HG03354 (cell line): ENCODE measurements around the gene SRPX.

Experiments
- ATAC-seq: cut with Tn5 transposase; IDR thresholded peaks from one replicate; pipeline ENCODE4 v1.9.1; 2021; ENCODE audit warnings: mild to moderate bottlenecking; ENCODE audit not compliant: unreplicated experiment, poor library complexity, severe bottlenecking

Gene SRPX

DNA sequence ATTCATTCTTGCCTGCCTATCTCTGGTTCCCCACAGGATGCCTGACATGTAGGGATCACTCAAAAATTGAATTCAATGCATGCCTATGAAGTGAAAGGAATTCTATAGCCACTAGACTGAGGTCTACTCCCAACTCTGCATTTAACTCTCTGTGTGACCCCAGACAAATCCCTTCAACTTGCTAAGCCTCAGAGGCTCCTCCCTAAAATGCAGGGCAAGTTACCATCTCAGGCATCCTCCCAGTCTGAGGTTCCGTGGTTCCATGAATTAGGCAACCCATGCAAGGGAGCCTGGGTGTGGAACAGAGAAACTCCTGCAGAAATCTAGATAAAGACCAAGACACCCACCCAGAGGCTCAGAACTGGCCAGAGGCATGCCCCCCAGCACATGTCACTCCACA is 6.6 kb downstream of the SRPX start:
- no peak for ATAC-seq

DNA sequence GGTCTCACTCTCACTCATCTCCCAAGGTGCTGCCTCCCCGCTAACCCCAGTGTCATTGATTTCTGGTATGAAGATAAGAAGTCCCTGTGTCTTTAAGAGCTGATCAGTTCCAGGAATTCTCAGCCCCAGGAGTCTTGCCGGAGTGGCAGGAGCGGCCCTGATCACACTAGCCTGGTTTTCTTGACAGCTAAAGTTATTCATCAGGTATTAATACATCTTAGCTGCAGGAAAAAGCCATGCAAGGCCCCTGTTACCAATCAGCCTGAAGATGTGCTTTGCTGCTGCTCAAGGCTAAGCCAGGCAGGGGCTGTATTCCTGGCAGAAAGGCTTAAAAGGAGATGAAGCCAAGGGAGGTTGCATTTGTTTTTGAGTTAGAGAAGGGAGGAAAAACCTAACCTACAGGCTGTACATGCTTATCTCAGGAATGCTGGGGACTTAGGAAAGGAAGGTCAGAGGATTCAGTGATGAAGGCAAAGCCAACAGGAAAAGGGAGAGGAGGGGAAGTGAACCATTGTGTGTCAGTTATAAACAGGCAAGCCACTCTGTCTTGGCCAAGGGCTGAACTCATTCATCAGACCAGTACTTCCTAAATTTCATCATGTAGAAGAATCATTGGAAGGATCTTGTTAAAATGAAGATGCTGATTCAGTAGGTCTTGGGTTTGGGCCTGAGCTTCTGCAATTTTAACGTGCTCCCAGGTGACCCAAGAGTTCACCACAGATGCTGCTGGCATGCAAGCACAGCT is 8.6 kb downstream of the SRPX start:
- no peak for ATAC-seq

GRCh38 chrX:38206542-38206941 is 14.1 kb downstream of the SRPX start:
- no peak for ATAC-seq

GRCh38 chrX:38206036-38206435 is 14.6 kb downstream of the SRPX start:
- ATAC-seq = no peak

DNA sequence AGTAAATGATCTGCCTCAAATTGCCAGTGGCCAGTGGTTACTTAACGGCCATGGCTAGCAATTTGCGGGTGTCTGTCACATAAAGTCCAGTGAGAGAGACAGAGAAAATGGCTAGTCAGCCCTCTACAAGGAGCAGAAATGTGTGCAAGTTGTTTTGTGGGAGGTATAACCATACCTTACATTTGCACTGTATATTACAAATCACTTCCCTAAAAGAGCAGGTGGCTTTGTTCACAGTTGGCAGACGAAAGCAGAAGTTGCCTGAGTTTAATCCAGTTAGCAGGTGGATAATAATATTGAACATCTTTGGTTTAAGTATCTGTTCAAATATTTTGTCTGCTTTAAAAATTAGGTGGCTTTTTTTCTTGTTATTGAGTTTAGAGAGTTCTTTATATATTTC is 15.6 kb downstream of the SRPX start:
- peak; percentile 49 for ATAC-seq

DNA sequence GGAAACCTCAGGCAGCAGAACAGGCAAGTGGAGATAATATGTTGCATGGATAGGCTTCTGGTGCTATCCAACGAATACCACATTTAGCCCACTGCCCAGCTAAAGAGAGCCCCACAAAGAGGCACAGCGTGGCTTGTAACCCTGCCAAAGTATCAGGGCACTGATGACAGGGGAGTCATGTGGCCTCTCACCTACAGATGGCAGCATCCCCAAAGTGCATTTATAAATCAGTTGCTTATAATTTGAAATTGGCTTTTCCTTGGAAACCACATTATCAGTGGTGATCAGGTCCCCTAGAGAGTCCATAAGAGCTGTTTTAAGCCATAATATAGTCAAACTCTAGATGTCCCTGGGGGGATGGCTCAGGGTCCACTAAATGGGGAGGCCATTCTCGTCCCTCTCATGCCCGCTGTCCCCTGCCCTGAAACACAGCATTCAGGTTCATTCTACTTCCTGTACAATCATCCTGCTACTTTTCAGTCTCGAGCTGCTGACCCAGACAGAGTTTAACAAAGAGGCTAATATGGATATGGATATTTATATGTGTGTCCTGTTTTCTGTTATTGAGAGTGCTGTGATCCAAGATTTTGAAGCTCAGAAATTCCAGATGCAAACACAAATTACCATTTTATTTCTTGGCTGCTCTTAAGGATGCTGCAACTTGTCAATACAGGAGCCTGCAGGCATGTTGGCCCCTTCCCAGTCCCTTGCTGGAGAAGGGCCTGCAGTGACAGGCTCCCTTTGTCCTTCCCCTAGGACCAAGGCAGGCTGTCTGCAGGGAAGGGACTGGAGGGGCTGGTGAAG is 28.5 kb downstream of the SRPX start:
- ATAC-seq = peak; percentile 47

DNA sequence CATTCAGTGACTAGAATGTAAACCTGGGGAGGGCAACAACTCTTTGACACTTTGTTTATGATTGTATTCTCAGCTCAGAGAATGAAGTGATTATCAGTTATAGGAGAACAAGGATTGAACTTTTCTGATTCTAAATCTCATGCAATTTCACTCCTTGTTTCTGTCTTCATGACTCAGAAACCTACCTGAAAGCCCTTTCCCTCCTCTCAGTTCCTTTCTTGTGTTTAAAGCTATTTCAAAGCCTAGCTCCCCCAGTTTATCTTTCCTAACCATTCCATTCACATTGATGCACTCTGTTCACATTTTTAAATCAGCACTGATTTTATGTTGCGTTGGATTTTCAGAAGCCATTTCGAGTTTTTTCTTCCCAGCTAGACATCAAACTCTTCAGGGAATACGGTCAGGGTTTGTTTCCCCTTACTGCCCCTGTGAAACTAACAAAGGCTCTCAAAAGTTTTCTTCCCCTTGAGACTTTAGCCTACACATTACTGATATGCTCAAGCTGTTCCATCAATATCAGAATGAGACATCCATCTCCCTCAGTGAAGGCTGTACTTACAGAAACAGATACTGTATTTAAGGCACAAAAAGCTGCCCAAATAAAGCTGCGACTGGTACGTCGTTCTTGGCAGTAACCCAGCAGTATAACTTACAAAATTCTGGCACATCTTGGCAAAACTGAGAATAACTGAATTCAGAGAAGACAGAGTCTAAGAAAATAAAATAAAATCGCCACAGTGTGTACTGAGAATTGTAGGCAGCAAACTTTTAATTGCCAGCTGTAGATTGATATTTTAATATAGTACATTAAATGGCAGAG is 31.0 kb downstream of the SRPX start:
- ATAC-seq = no peak

DNA sequence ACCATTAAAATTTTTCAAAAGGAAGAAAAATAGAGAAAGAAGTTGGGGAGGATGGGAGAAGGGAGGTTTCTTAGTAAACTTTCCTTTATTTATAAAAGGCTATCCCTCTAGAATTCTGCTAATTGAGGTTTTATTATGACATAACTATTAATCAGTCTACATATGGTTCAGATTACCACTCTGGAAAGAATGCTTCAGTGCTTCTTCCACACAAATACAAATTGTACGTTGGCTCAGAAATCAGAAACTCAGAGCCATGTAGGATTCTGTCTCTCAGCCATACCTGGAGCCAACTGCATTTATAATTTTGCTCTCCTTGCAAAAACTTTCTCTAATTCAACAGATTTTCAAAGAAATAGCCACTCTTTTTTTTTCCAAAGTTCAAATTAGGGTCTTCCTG is 37.1 kb downstream of the SRPX start:
- ATAC-seq = no peak

GRCh38 chrX:38181357-38181756 is 39.3 kb downstream of the SRPX start:
- no peak for ATAC-seq

DNA sequence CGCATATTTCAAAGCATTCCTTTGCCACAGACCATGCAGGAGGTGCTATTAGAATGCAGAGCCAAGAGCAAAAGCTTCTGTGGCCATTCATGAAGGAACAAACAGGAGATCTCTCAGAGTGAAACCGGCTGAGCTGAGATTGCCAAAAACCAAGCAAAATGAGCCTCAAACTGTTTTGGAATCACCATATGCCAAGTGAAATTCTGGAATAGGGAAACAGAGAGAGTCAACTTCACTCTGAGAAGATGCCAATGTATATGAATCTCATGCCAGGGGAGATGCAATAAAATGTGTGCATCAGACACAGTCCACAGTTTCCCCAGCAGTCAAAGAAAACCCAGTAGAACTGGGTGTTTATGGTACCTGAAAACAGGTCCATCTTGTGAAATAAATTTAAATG is 42.3 kb downstream of the SRPX start:
- no peak for ATAC-seq

DNA sequence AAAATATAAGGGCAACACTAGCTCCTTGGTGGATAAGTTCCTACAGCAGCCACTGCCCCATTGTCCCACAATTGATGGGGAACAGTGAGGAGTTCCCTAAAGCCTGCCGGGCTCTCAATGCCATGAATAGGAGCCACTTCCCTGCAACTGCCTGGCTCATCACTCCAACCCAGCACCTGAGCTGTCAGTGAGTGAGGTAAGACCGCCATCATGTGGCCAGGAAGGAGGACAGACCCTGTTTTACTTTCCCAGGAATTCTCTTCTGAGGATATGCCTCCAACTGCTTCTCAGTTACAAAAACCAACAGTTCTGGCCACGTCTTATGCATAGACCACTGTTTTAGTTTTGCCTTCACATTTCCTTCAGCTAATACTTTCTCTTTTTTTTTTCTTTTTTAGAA is 45.5 kb downstream of the SRPX start:
- ATAC-seq = no peak

DNA sequence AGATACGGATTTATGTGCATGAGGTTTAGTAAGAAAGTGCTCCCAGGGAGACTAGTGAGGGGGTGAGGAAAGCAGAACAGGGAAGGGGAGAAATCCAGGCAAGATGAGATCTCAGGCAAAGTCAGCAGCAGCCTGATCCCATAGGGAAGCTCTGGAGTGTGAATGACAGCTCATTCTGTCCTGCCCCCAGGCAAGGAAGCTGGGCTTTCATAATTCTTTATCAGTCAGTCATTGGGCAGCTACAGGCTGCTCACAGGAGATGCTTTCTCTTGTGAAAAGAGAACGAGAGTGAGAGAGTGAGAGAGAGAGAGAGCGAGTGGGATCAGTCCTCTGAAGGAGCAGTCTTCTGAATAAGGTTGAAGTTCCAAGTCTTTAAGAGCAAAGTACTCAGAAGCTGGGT is 48.1 kb downstream of the SRPX start:
- ATAC-seq = no peak

DNA sequence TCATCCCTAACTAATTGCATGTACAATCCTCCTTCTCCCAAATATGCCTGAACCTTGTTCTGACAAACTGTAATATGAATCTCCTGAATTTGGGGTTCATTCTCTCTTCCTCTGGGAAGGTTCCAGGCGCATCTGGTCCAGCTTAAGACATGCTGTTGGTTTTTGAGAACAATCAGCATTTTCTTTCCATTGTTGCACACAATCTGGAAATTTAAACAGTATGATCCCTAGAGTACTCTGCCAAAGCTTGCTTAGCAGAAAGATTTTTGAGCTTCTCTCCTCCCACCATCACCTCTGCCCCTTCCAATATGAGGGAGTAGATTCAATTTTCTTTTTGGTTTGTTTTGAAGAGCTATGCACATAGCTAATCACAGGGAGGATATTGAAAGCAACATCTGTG is 50.1 kb downstream of the SRPX start:
- ATAC-seq = no peak

DNA sequence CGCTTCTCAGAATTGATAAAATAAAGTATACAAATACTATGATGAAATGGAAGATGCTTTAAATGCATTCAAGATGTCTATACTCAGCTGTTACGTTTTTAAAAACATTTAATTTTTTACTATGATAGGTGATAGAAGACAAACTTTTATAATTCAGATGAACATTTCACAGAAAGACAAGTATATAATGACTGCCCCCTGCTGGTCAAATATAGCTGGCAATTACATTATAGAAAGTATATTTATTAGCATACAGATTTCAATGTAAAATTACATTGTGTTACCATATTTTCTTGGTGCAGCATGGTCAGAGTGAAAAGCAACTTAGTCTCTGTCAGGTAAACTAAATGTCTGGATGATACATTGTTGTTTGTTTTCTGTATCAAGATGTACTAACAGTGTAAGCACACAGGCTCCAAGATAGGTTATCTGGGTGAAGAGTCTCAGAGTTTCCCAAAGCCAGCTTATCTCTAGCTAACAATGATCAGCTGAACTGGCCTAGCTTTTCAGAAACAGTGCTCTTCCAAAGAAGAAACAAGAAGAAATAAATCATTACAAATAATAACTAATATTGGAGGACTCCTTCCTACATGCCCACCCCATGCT is 54.1 kb downstream of the SRPX start:
- peak; percentile 54 for ATAC-seq

GRCh38 chrX:38165023-38165422 is 55.6 kb downstream of the SRPX start:
- no peak for ATAC-seq

DNA sequence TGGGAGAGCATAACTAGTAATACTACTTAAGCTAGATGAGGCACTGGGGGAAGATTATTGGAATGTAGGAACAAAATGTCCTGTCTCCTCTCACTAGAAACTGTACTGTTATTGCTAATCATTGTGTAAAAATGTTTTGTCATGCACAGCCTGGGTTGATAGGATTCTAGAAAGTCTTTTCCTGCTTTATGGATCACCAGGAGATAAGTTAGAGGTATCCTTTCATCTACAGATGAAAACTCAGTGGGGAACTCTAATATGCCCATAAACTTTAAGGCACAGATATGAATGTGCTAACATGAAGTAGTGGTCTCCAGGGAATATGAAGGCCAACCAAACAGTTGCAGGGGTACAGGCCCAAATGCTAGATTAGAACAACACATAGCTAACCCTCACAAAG is 57.5 kb downstream of the SRPX start:
- no peak for ATAC-seq

DNA sequence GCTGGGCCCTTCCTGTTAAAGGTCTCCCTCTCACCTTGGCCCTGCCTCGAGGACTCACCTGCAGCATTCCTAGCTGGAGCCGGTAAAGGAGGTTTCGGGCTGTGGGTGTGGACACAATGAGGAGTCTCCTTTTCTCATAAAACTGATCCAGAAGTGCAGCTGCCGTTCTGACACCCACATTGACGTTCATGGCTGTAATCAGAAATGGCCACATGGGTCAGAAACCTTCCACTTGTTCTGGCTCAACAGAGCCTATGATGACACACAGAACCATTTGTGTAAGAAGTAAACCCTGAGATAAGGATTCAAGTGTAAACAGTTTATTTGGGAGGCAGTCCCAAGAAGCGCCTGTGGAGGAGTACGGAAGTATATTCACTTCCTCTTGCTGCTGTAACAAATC is 63.8 kb downstream of the SRPX start:
- ATAC-seq = no peak

DNA sequence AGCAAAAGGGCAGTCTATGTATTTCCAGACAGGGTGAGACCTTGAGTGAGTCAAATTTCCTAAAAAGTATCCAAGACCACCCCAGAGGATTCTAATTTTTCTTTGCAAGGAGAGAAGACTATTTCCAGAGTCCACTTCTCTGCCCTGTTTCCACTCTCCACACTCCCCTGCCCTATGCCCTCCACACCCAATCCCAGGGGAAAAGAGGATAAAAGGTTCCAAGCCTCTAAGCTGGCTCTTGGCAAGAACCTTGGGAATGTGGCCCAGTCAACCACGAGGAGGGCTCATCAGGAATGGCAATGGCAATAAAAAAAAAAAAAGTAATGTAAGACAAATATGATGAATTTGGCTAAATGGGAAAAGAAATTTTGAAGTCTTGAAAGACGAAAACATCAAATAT is 65.9 kb downstream of the SRPX start:
- ATAC-seq = no peak

DNA sequence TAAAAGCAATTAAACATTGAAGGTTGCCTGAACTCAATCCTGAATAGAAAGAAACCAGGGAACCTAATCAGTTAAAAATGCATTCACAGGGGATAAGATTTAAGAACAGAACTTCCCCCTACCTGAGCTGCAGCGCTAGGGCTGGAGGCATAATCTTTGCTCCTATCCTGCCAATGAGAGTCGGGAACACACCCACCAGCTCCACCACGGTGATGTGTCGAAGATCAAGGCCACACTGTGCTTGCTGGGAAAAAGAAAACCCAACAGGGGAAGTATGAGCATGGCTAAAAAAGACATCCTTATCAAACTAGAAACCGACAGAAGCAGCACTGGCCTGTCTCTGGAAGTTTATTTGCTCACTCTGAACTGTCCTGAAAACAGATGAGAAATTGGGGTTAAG is 66.3 kb downstream of the SRPX start:
- no peak for ATAC-seq

GRCh38 chrX:38151441-38151840 is 69.2 kb downstream of the SRPX start:
- no peak for ATAC-seq
